ENCODE measurements around the gene ZAR1L. TPM values are rescaled to one million over a fixed set of nuclear protein-coding genes. Genes with fewer than 3 reads are reported as not detected.

Gene ZAR1L
- total and polyA plus RNA-seq, 2 experiments from 2014 or later = 0.31 to 0.56 TPM

- TF ChIP-seq, protein P1, sequence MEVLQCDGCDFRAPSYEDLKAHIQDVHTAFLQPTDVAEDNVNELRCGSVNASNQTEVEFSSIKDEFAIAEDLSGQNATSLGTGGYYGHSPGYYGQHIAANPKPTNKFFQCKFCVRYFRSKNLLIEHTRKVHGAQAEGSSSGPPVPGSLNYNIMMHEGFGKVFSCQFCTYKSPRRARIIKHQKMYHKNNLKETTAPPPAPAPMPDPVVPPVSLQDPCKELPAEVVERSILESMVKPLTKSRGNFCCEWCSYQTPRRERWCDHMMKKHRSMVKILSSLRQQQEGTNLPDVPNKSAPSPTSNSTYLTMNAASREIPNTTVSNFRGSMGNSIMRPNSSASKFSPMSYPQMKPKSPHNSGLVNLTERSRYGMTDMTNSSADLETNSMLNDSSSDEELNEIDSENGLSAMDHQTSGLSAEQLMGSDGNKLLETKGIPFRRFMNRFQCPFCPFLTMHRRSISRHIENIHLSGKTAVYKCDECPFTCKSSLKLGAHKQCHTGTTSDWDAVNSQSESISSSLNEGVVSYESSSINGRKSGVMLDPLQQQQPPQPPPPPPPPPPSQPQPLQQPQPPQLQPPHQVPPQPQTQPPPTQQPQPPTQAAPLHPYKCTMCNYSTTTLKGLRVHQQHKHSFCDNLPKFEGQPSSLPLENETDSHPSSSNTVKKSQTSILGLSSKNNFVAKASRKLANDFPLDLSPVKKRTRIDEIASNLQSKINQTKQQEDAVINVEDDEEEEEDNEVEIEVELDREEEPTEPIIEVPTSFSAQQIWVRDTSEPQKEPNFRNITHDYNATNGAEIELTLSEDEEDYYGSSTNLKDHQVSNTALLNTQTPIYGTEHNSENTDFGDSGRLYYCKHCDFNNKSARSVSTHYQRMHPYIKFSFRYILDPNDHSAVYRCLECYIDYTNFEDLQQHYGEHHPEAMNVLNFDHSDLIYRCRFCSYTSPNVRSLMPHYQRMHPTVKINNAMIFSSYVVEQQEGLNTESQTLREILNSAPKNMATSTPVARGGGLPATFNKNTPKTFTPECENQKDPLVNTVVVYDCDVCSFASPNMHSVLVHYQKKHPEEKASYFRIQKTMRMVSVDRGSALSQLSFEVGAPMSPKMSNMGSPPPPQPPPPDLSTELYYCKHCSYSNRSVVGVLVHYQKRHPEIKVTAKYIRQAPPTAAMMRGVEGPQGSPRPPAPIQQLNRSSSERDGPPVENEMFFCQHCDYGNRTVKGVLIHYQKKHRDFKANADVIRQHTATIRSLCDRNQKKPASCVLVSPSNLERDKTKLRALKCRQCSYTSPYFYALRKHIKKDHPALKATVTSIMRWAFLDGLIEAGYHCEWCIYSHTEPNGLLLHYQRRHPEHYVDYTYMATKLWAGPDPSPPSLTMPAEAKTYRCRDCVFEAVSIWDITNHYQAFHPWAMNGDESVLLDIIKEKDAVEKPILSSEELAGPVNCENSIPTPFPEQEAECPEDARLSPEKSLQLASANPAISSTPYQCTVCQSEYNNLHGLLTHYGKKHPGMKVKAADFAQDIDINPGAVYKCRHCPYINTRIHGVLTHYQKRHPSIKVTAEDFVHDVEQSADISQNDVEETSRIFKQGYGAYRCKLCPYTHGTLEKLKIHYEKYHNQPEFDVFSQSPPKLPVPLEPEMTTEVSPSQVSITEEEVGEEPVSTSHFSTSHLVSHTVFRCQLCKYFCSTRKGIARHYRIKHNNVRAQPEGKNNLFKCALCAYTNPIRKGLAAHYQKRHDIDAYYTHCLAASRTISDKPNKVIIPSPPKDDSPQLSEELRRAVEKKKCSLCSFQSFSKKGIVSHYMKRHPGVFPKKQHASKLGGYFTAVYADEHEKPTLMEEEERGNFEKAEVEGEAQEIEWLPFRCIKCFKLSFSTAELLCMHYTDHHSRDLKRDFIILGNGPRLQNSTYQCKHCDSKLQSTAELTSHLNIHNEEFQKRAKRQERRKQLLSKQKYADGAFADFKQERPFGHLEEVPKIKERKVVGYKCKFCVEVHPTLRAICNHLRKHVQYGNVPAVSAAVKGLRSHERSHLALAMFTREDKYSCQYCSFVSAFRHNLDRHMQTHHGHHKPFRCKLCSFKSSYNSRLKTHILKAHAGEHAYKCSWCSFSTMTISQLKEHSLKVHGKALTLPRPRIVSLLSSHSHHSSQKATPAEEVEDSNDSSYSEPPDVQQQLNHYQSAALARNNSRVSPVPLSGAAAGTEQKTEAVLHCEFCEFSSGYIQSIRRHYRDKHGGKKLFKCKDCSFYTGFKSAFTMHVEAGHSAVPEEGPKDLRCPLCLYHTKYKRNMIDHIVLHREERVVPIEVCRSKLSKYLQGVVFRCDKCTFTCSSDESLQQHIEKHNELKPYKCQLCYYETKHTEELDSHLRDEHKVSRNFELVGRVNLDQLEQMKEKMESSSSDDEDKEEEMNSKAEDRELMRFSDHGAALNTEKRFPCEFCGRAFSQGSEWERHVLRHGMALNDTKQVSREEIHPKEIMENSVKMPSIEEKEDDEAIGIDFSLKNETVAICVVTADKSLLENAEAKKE (CRISPR knock-in tag; IDR thresholded peaks at IDR 0.05) = no peak
- TF ChIP-seq JUNB (IDR thresholded peaks at IDR 0.05; ENCODE audit: unreplicated experiment) (no peak), POLR2AphosphoS5 (IDR thresholded peaks at IDR 0.05; ENCODE audit: low read depth) (no peak)
- TF ChIP-seq, protein P2, sequence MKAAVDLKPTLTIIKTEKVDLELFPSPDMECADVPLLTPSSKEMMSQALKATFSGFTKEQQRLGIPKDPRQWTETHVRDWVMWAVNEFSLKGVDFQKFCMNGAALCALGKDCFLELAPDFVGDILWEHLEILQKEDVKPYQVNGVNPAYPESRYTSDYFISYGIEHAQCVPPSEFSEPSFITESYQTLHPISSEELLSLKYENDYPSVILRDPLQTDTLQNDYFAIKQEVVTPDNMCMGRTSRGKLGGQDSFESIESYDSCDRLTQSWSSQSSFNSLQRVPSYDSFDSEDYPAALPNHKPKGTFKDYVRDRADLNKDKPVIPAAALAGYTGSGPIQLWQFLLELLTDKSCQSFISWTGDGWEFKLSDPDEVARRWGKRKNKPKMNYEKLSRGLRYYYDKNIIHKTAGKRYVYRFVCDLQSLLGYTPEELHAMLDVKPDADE (IDR thresholded peaks at IDR 0.05) = no peak
Measured at GRCh38 chr13:32316028-32316339, 821 bp upstream of the ZAR1L start (continued).

- ATAC-seq (peak; percentile 53), DNase-seq (ENCODE audit: low spot score) (peak; percentile 85)
- Histone ChIP-seq H3K4me1 (ENCODE audit: insufficient read depth) (no peaks in the 10 kb centered on the region; the same call in 1 of the 2 replicates), H3F3A (replicated peaks; ENCODE audit: low read depth) (no peaks in the 10 kb centered on the region), H3K36me3 (ENCODE audit: insufficient read depth) (peaks cover under 1% of the 10 kb centered on the region; the same call in 1 of the 2 replicates), H3K4me3 (peak overlapping the region; percentile 65), H3K27me3 (ENCODE audit: insufficient read depth) (no peaks in the 10 kb centered on the region), H2AFZ (peak overlapping the region; percentile 57), H3K9me2 (ENCODE audit: insufficient read depth) (no peaks in the 10 kb centered on the region), H4K20me1 (replicated peaks; ENCODE audit: insufficient read depth) (no peaks in the 10 kb centered on the region), H3K27ac (ENCODE audit: low read depth) (peak overlapping the region; percentile 93), H3K4me2 (peak overlapping the region; percentile 76), H3K79me2 (replicated peaks; ENCODE audit: insufficient read depth) (no peaks in the 10 kb centered on the region)
- H3K9me3 Mint-ChIP-seq = no peaks in the 10 kb centered on the region
- H3K27ac Mint-ChIP-seq = peak overlapping the region; percentile 99
- TF ChIP-seq, protein P1 (CRISPR knock-in tag; IDR thresholded peaks at IDR 0.05) = no peak
- peak overlapping the region; percentile 88 for H3K4me3 Mint-ChIP-seq
- peaks cover 14% of the 10 kb centered on the region for H3K36me3 Mint-ChIP-seq (ENCODE audit: low read depth)
- H3K4me1 Mint-ChIP-seq = peaks cover 10% of the 10 kb centered on the region
- H3K27me3 Mint-ChIP-seq (ENCODE audit: insufficient read depth, low read depth, poor library complexity) = peaks cover 9% of the 10 kb centered on the region
Measured at GRCh38 chr13:32314271-32315237, 609 bp downstream of the ZAR1L start.
